AG09309 (cell line): ENCODE results near the gene TEX29.

Source experiments
- DNase-seq: peaks from one replicate; pipeline ENCODE4 v3.0.0-alpha.2; 2010; ENCODE audit warnings: low read depth
- H3K4me3 ChIP-seq: 2 replicates; pipeline ENCODE4 v1.5.1; 2011; ENCODE audit warnings: mild to moderate bottlenecking, low read depth, low read length, moderate library complexity; ENCODE audit not compliant: control insufficient read depth
- CTCF ChIP-seq: IDR thresholded peaks from 2 replicates; pipeline ENCODE4 v1.5.1; 2011; ENCODE audit warnings: mild to moderate bottlenecking, low read depth, low read length, inconsistent platforms; ENCODE audit not compliant: insufficient read depth, control insufficient read depth; ENCODE audit errors: missing control alignments

Gene TEX29

DNA sequence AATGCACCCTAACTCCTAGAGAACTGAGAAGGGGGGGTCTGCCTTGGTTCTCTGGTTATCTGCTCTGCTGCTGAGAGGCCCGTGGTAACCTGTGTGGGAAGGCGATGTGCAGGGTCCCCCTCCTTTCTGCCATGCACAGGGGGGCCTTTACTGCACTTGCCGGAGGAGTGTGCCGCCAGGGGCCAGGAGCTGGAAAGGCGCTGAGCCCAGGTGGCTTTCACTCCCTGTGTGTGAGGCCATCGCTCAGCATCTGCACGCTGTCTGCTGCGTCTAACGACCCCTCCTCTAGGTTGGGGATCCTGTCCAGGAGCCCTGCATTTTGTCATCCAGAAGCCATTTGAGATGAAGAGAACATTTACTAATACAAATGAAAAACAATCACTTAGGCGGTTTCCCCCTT, 37.0 kb upstream of the TEX29 start:
- no peak for DNase-seq
- no peak for TF ChIP-seq CTCF

GRCh38 chr13:111283991-111284390, 36.5 kb upstream of the TEX29 start:
- H3K4me3 ChIP-seq = no peak overlapping the region

More for the DNA sequence above, 37.0 kb upstream of the TEX29 start:
- H3K4me3 ChIP-seq = no peak overlapping the region

DNA sequence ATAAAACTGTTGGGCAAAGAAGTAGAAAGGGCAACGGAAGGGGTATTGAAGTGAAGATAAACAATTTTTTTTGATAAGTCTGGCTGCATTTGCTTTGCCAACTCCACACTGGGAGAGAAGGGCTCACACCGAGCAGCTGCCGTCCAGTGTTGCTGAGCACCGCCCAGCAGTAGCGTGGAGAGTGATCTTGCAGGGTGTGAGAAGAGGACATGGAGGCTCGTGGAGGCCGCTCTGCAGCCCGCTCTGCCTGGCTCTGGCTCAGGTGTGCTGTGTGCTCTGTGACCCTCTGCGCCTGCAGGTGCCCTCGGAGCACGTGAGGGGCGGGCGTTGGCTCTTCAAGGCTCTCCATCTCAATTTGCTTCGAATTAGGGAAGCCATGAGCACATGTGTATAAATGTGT, 35.9 kb upstream of the TEX29 start:
- no peak overlapping the region for H3K4me3 ChIP-seq
- DNase-seq = no peak
- no peak for TF ChIP-seq CTCF

More at GRCh38 chr13:111283991-111284390, 36.5 kb upstream of the TEX29 start:
- no peak for DNase-seq
- TF ChIP-seq CTCF = no peak

- DNase-seq = no peak
- TF ChIP-seq CTCF = no peak
- no peak overlapping the region for H3K4me3 ChIP-seq
Measured at GRCh38 chr13:111286162-111286561, 34.3 kb upstream of the TEX29 start.

DNA sequence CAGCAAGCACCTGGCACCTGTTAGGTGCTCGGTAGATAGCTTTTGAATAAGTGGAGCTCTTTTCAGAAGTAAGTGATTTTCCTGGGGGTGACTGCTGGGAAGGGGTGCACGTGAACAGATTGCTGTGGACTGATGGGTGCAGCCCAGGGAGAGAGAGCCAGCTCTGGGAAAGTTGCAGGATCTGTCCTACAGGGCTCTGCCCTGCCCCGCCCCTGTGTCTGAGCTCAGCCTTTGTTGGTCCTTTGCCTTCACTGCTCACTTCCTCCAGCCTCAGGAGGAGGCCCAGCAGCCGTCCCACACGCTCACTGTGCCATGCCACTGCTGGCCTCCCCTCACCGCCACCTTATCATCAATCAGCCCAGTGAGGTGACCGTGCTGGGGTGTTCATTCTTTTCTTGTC, 33.7 kb upstream of the TEX29 start:
- TF ChIP-seq CTCF = no peak
- DNase-seq = no peak
- no peak overlapping the region for H3K4me3 ChIP-seq

DNA sequence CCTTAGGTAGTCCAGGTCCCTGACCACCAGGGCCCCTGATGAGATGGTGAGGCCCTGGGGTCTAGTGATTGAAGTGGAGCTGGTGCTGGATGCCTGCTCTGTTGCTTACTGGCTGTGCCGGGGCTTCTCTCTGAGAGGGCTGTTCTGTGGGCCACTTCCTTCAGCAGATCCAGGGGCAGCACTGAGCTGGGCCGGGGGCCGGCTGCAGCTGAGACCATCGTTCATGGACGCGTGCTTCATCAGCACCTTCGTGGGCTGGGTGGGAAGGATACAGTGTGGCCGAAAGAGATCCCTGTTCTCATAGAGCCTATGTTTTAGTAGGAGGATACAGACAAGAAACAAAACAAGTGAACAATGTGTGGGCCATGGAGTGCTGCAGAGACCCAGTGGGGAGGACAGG, 33.2 kb upstream of the TEX29 start:
- TF ChIP-seq CTCF = no peak
- DNase-seq = no peak
- no peak overlapping the region for H3K4me3 ChIP-seq

- no peak overlapping the region for H3K4me3 ChIP-seq
- TF ChIP-seq CTCF = no peak
- DNase-seq = no peak
Measured at GRCh38 chr13:111288276-111288675, 32.2 kb upstream of the TEX29 start.
